HepG2 (cell line): ENCODE measurements around the gene MRPL9. TPM values are rescaled to one million over a fixed set of nuclear protein-coding genes. Genes with fewer than 3 reads are reported as not detected.
A peak's percentile ranks its signal among the peaks of the same experiment; 100 is the strongest.

Experiments
- ARNTL ChIP-seq: sonication (generic); formaldehyde crosslinking; IDR thresholded peaks from 2 replicates; pipeline ENCODE4 v1.4.0; 2020; ENCODE audit warnings: mild to moderate bottlenecking, missing genetic modification reagents
- ATAD3A ChIP-seq: sonication (generic); formaldehyde crosslinking; IDR thresholded peaks from 2 replicates; pipeline ENCODE4 v1.4.0; 2020; ENCODE audit warnings: missing genetic modification reagents
- BCL6 ChIP-seq: IDR thresholded peaks from 2 replicates; pipeline ENCODE4 v1.6.1; 2016; ENCODE audit warnings: missing genetic modification reagents, missing compliant biosample characterization
- BRD4 ChIP-seq: sonication (generic); formaldehyde crosslinking; IDR thresholded peaks from 2 replicates; pipeline ENCODE4 v1.4.0; 2020; ENCODE audit warnings: missing genetic modification reagents
- CBFB ChIP-seq: sonication (generic); formaldehyde crosslinking; IDR thresholded peaks from 2 replicates; pipeline ENCODE4 v1.4.0; 2020; ENCODE audit warnings: missing genetic modification reagents
- CBX5 ChIP-seq: sonication (generic); formaldehyde crosslinking; IDR thresholded peaks from 2 replicates; pipeline ENCODE4 v1.4.0; 2020; ENCODE audit warnings: missing genetic modification reagents, borderline replicate concordance
- HNF1A ChIP-seq, 2 experiments: sonication (generic) in 1 of 2; formaldehyde crosslinking in 1 of 2; IDR thresholded peaks; 2 replicates each; pipeline versions ENCODE4 v1.4.0 to v1.6.1; 2016 to 2020; ENCODE audit warnings: borderline replicate concordance in 1 of 2, low read depth in 1 of 2, mild to moderate bottlenecking in 1 of 2, missing genetic modification reagents in 1 of 2
- HNF4G ChIP-seq, 2 experiments: sonication (generic) in 1 of 2; formaldehyde crosslinking in 1 of 2; IDR thresholded peaks; 2 replicates each; pipeline versions ENCODE4 v1.4.0 to v1.6.1; 2011 to 2020; ENCODE audit warnings: borderline replicate concordance in 2 of 2, low read depth in 2 of 2, mild to moderate bottlenecking in 2 of 2, low read length in 1 of 2, missing genetic modification reagents in 1 of 2, moderate library complexity in 1 of 2
- HNRNPLL ChIP-seq: fragments of 200-400 bp; formaldehyde crosslinking; IDR thresholded peaks from 2 replicates; pipeline ENCODE4 v1.6.1; 2017; ENCODE audit warnings: mild to moderate bottlenecking, low read depth, low read length; ENCODE audit not compliant: poor library complexity, severe bottlenecking
- JUND ChIP-seq: sonication (generic); formaldehyde crosslinking; IDR thresholded peaks from 2 replicates; pipeline ENCODE4 v1.8.0; 2022; ENCODE audit warnings: mild to moderate bottlenecking, missing genetic modification reagents
- KDM1A ChIP-seq: IDR thresholded peaks from 2 replicates; pipeline ENCODE4 v1.6.1; 2016; ENCODE audit warnings: missing compliant biosample characterization
- LCORL ChIP-seq, 2 experiments: fragments of 450-650 bp in 1 of 2; sonication (generic) in 1 of 2; formaldehyde crosslinking in 1 of 2; IDR thresholded peaks; 2 replicates each; pipeline versions ENCODE4 v1.5.0 to v1.6.1; 2017 to 2020; ENCODE audit warnings: antibody characterized with exemption in 1 of 2, missing genetic modification reagents in 1 of 2
- NR2F6 ChIP-seq, 2 experiments: IDR thresholded peaks; 2 replicates each; pipeline ENCODE4 v1.6.1; 2016; ENCODE audit warnings: antibody characterized with exemption in 1 of 2, mild to moderate bottlenecking in 1 of 2
- REXO4 ChIP-seq: sonication (generic); formaldehyde crosslinking; IDR thresholded peaks from 2 replicates; pipeline ENCODE4 v1.8.0; 2022; ENCODE audit warnings: missing genetic modification reagents, mild to moderate bottlenecking, borderline replicate concordance
- RFXAP ChIP-seq: sonication (generic); formaldehyde crosslinking; IDR thresholded peaks from 2 replicates; pipeline ENCODE4 v1.4.0; 2020; ENCODE audit warnings: missing genetic modification reagents, borderline replicate concordance
- SETDB1 ChIP-seq: sonication (generic); formaldehyde crosslinking; IDR thresholded peaks from 2 replicates; pipeline ENCODE4 v1.5.1; 2020; ENCODE audit warnings: missing genetic modification reagents, mild to moderate bottlenecking, borderline replicate concordance
- TBL1XR1 ChIP-seq: fragments of 150-350 bp; IDR thresholded peaks from 2 replicates; pipeline ENCODE4 v1.6.1; 2014; ENCODE audit warnings: borderline replicate concordance, low read length; ENCODE audit not compliant: partially characterized antibody
- THRA ChIP-seq: sonication (generic); formaldehyde crosslinking; IDR thresholded peaks from 2 replicates; pipeline ENCODE4 v1.4.0; 2020; ENCODE audit warnings: missing genetic modification reagents, borderline replicate concordance
- ZFP37 ChIP-seq: sonication (generic); formaldehyde crosslinking; IDR thresholded peaks from 2 replicates; pipeline ENCODE4 v1.4.0; 2020; ENCODE audit warnings: missing genetic modification reagents, borderline replicate concordance
- ZFY ChIP-seq: sonication (generic); formaldehyde crosslinking; IDR thresholded peaks from 2 replicates; pipeline ENCODE4 v1.4.0; 2020; ENCODE audit warnings: missing genetic modification reagents
- ZNF124 ChIP-seq: sonication (generic); formaldehyde crosslinking; IDR thresholded peaks from 2 replicates; pipeline ENCODE4 v1.4.0; 2020; ENCODE audit warnings: missing genetic modification reagents
- ZNF24 ChIP-seq: fragments of 450-650 bp; IDR thresholded peaks from 2 replicates; pipeline ENCODE4 v1.6.1; 2017; ENCODE audit warnings: antibody characterized with exemption, mild to moderate bottlenecking
- ZNF431 ChIP-seq: sonication (generic); formaldehyde crosslinking; IDR thresholded peaks from 2 replicates; pipeline ENCODE4 v1.9.0; 2022; ENCODE audit warnings: missing genetic modification reagents, low read depth, mild to moderate bottlenecking, borderline replicate concordance
- ZNF564 ChIP-seq: sonication (generic); formaldehyde crosslinking; IDR thresholded peaks from 2 replicates; pipeline ENCODE4 v1.8.1; 2023; ENCODE audit warnings: mild to moderate bottlenecking, missing genetic modification reagents
- ZSCAN9 ChIP-seq: IDR thresholded peaks from 2 replicates; pipeline ENCODE4 v1.6.1; 2016; ENCODE audit warnings: borderline replicate concordance
- polyA plus RNA-seq, 8 experiments: library from polyadenylated mRNA; depleted of rRNA in 3 of 8; stranded (reverse) in 7 of 8; unstranded in 1 of 8; fragments of >200 nt; fragmentation: Illumina TruSeq in 4 of 8; extraction: Trizol in 4 of 8; gene quantifications; 2 replicates each; pipeline versions ENCODE4 v1.2.1 to v1.2.3, GENCODE V29; 2011 to 2016; ENCODE audit warnings: low read depth in 4 of 8, missing spikeins in 1 of 8, mixed read lengths in 1 of 8; ENCODE audit not compliant: insufficient read depth in 1 of 8
- total RNA-seq, 5 experiments: library from RNA; depleted of rRNA; stranded (reverse); fragments of >200 nt; fragmentation: Illumina TruSeq; extraction: Trizol; gene quantifications; 2 replicates each; pipeline ENCODE4 v1.2.3, GENCODE V29; 2016; ENCODE audit warnings: low read depth in 1 of 5

MRPL9 gene
- total and polyA plus RNA-seq, 2 of the 13 experiments (the other 11 are each of a cell fraction or from before 2014, with no cell fraction given), result 72.1 to 107 TPM

DNA sequence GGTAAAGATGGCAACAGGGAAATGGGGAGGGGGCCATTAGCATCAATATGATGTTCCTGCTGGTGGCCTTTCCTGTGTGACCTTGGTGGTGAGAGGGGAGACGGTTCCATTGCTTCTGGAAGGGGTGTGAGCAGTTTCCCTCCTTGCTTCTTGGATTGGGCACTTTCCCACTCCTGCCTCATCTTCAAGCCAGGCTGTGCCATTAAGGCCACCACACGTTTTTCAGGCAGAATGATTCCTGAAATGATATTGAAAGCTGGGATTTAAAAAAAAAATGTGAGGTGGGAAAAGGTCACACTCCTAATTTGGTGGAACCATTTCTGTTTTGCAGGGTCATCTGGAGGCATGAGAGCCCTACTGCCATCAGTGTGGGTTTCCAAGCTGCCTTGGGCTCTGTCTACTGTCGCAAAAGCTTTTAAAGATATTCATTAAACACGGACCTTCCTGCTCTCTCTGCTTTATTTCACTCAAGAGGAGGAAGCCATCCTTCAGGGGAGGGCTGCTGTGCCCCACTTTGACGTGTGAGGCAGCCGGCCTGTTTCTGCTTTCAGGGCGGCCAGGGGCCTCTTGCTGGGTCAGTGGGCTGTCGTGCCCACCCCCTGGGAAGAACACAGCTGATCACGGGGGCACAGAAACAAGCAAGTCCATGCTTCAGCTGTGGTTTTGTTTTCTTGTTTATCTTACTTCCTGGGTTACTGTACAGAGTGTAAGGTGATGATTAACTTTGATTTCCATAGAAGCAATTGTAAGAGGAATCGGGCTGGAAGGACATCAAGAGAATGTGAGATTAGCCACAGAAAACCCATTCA lies 33.9 kb downstream of the MRPL9 start (continued):
- TF ChIP-seq ZNF124 (CRISPR knock-in tag) (no peak), HNRNPLL (no peak), CBX5 (CRISPR knock-in tag) (no peak), ZFY (CRISPR knock-in tag) (no peak), SETDB1 (CRISPR knock-in tag) (no peak), KDM1A (CRISPR knock-in tag) (no peak), NR2F6 (IDR thresholded peaks at IDR 0.05) (no peak), NR2F6 (CRISPR knock-in tag; IDR thresholded peaks at IDR 0.05) (0 out of 2 replicates have a peak, but pooled peaks have one; percentile 21), HNF1A (IDR thresholded peaks at IDR 0.05; ENCODE audit: low read depth) (peak; percentile 64), HNF1A (CRISPR knock-in tag; IDR thresholded peaks at IDR 0.05; ENCODE audit: borderline replicate concordance) (peak; percentile 65; the same call in 1 of the 2 replicates), ARNTL (CRISPR knock-in tag) (no peak), HNF4G (IDR thresholded peaks at IDR 0.05; ENCODE audit: borderline replicate concordance, low read depth, low read length) (no peak), HNF4G (CRISPR knock-in tag; IDR thresholded peaks at IDR 0.05; ENCODE audit: borderline replicate concordance, low read depth) (no peak), RFXAP (CRISPR knock-in tag) (no peak), ZNF24 (no peak), LCORL (IDR thresholded peaks at IDR 0.05) (no peak), LCORL (CRISPR knock-in tag; IDR thresholded peaks at IDR 0.05) (0 out of 2 replicates have a peak, but pooled peaks have one; percentile 37), ZSCAN9 (CRISPR knock-in tag) (no peak), ZNF431 (CRISPR knock-in tag) (no peak), ZFP37 (CRISPR knock-in tag) (no peak), TBL1XR1 (no peak), ATAD3A (CRISPR knock-in tag) (no peak), JUND (no peak), THRA (CRISPR knock-in tag) (no peak), CBFB (CRISPR knock-in tag) (no peak), BCL6 (CRISPR knock-in tag) (0 out of 2 replicates have a peak, but pooled peaks have one; percentile 18), BRD4 (no peak), REXO4 (CRISPR knock-in tag) (no peak), ZNF564 (CRISPR knock-in tag) (no peak)
